ENCODE results near the gene MYO3A.
"Not testable (repeated sequence)": the region's sequence is repeated elsewhere in the genome, so short reads cannot be mapped to it uniquely, and the experiment has no call there.

MYO3A gene

DNA sequence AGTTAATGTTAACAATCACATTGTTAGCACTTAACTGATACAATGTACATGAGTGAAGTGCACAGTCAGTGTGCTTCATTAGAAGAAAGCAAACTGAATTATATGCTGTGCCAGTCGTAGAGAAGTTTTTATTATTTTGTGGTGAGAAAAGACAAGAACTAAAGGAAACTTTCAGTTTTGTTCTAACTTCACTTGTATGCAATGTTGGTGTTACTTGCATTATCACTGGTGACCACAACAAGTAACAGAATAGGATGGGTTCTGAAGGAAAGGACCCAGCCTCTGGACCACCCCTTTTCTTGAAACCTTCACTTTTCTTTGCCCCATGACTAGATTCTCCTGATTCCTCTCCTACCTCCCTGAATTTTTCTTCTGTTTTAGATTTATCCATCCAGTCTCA is 159.2 kb downstream of the MYO3A start:
- Mint-ChIP-seq H3K36me3 (no peaks in the 10 kb centered on the region), H3K9me3 (no peaks in the 10 kb centered on the region), H3K27ac (no peak overlapping the region), H3K4me1 (no peaks in the 10 kb centered on the region), H3K27me3 (no peaks in the 10 kb centered on the region), H3K4me3 (no peak overlapping the region)
- no peak for ATAC-seq

DNA sequence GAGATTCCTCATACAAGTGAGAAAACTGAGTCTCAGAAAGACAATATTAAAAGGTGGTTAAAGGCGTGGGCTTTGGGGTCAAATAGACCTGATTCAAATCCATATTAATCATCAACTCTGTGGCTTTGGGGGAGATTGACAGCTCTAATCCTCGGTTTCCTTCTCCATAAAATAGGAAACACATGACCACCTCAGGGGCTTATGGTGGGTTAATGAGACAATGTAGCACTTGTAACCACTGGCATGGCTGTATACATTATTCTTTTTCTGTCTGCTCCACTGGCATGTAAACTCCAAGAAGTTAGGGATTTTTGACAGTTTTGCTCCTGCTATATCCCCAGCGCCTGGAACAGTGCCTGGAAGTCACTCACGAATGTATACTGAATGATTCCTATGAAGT is 161.8 kb downstream of the MYO3A start:
- ATAC-seq, result no peak
- H3K4me1 Mint-ChIP-seq, result no peaks in the 10 kb centered on the region
- H3K36me3 Mint-ChIP-seq, result no peaks in the 10 kb centered on the region
- peaks cover 3% of the 10 kb centered on the region for H3K9me3 Mint-ChIP-seq
- no peak overlapping the region for H3K4me3 Mint-ChIP-seq
- no peak overlapping the region for H3K27ac Mint-ChIP-seq
- no peaks in the 10 kb centered on the region for H3K27me3 Mint-ChIP-seq

DNA sequence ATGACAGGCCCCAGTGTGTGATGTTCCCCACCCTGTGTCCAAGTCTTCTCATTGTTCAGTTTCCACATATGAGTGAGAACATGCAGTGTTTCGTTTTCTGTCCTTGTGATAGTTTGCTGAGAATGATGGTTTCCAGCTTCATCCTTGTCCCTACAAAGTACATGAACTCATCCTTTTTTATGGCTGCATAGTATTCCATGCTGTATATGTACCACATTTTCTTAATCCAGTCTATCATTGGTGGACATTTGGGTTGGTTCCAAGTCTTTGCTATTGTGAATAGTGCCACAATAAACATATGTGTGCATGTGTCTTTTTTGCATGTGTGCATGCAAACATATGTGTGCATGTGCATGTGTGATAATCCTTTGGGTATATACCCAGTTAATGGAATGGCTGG is 163.5 kb downstream of the MYO3A start:
- H3K4me1 Mint-ChIP-seq, ATAC-seq, H3K27me3 Mint-ChIP-seq, H3K27ac Mint-ChIP-seq, H3K36me3 Mint-ChIP-seq, H3K4me3 Mint-ChIP-seq: not testable (repeated sequence)
- peaks cover 12% of the 10 kb centered on the region for H3K9me3 Mint-ChIP-seq

DNA sequence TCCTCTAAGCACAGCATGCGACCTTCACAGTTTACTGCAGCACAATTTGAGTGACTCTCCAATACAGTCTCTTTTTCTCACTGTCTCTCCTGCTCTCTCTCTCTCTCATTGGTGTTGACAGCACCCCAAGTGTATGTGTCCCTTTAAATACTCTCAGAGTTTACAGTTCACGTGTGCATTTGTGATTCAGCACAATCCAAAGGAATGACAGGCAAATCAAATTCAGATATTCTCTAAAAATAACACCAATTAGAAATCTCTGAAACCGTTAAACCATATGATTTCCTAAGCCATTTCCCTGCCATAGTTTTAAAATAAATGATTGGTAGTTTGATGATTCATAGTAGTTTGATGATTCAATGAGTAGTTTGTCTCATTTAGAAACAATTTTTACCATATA is 178.5 kb downstream of the MYO3A start:
- peaks cover 9% of the 10 kb centered on the region for H3K27me3 Mint-ChIP-seq
- H3K4me3 Mint-ChIP-seq, result no peak overlapping the region
- H3K27ac Mint-ChIP-seq, result no peak overlapping the region
- no peaks in the 10 kb centered on the region for H3K9me3 Mint-ChIP-seq
- ATAC-seq, result no peak
- H3K36me3 Mint-ChIP-seq, result no peaks in the 10 kb centered on the region
- no peaks in the 10 kb centered on the region for H3K4me1 Mint-ChIP-seq

DNA sequence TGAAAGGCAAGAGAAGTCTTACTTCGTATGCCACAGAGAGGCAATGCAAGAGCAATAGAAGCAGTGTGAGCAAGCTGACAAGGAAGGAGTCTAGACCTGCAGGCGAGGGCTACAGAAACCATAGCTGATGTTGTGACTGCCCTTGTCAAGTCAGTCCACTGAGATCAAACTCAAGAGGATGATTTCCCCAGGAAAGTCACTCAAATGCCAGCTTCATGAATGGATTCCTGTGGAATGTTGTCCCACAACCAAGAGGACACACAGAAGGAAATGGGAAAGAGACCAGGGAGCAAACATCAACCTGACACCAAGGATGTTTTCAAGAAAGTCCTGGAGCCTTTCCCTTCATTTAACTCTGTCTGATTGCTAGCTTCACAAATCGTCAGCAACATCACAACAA is 204.6 kb downstream of the MYO3A start:
- no peak for ATAC-seq
- H3K36me3 Mint-ChIP-seq, result no peaks in the 10 kb centered on the region
- peaks cover 1% of the 10 kb centered on the region for H3K27me3 Mint-ChIP-seq
- no peak overlapping the region for H3K27ac Mint-ChIP-seq
- no peaks in the 10 kb centered on the region for H3K4me1 Mint-ChIP-seq
- no peak overlapping the region for H3K4me3 Mint-ChIP-seq
- peaks cover 7% of the 10 kb centered on the region for H3K9me3 Mint-ChIP-seq

DNA sequence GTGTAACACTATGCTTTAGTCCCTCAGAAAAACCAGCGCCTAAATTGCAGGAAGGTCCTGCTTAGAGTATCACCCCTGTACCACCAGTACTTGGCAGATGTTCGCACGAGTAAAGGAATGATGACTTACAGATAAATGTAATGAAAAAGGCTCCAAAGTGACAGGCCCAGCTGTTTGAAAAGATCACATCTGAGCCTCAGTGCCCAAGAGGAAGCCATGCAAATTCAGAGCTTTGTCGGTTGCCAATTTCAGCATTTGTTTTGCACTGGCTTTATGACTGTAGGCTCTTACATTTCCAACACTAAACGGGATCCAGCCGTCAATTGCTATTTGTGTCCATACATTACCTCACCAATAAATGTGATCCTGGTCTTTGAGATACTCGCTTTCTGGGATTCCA is 222.0 kb downstream of the MYO3A start:
- H3K27me3 Mint-ChIP-seq, result peaks cover 12% of the 10 kb centered on the region
- no peaks in the 10 kb centered on the region for H3K36me3 Mint-ChIP-seq
- no peaks in the 10 kb centered on the region for H3K9me3 Mint-ChIP-seq
- no peak for ATAC-seq
- H3K27ac Mint-ChIP-seq, result no peak overlapping the region
- H3K4me3 Mint-ChIP-seq, result no peak overlapping the region
- H3K4me1 Mint-ChIP-seq, result no peaks in the 10 kb centered on the region

DNA sequence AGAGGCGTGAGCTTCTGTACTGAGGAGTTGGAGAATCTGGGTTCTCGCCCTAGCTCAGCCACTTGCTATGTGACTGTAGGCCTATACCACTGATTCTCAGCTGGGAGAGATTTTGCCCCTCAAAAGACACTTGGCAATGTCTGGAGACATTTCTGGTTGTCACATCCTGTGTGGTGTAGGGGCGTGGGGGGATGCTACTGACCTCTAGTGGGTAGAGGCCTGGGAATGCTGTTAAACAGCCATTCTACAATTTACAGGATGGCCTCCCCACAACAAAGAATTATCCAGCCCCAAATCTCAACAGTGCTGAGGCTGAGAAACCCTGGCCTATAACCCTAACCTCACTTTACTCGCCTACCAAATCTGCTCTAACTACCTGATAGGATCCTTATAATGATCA is 223.7 kb downstream of the MYO3A start:
- no peak overlapping the region for H3K4me3 Mint-ChIP-seq
- no peak for ATAC-seq
- peaks cover 11% of the 10 kb centered on the region for H3K27me3 Mint-ChIP-seq
- H3K9me3 Mint-ChIP-seq, result no peaks in the 10 kb centered on the region
- no peak overlapping the region for H3K27ac Mint-ChIP-seq
- no peaks in the 10 kb centered on the region for H3K36me3 Mint-ChIP-seq
- H3K4me1 Mint-ChIP-seq, result no peaks in the 10 kb centered on the region

DNA sequence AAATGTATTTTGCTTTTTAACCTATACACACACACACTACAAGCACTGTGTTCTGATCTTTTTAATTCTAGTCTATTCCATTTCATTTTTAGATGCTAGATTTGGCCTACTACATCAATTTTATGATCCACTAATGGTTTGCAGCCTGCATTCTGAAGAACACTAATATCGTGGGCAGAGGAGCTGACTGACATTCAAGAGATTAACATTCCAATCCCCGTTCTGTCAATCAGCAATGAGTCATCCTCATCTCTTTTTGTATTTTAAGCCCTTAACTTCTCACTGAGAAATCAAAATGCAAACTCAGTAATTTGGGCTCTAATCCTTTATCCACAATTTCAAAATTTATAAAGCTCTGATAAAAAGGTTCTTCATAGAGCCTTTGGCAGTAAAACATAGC is 235.4 kb downstream of the MYO3A start:
- Mint-ChIP-seq H3K27me3 (peaks cover 21% of the 10 kb centered on the region), H3K27ac (no peak overlapping the region), H3K4me1 (no peaks in the 10 kb centered on the region), H3K9me3 (no peaks in the 10 kb centered on the region), H3K4me3 (no peak overlapping the region), H3K36me3 (no peaks in the 10 kb centered on the region)
- ATAC-seq, result no peak

DNA sequence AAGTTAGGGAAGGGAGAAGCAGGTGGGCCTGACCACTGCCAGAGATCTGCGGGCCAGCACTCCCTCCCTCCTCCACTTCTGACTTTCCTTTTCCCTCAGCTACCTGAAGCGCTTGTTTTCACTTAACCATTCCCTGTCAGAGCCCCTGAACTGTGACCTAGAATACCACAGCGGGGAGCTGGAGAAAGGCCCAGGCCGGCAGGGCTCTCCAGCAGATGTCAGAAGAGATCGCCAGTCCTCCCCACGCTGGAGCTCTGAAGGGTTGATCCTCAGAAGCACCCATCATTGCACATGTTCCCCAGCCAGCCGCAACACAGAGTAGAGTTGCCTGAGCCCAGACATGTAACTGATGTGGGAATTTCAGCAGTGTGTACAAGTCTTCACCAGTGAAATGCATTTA is 238.1 kb downstream of the MYO3A start:
- Mint-ChIP-seq H3K36me3 (no peaks in the 10 kb centered on the region), H3K4me3 (no peak overlapping the region), H3K4me1 (no peaks in the 10 kb centered on the region), H3K27ac (no peak overlapping the region), H3K9me3 (no peaks in the 10 kb centered on the region), H3K27me3 (peaks cover 21% of the 10 kb centered on the region)
- ATAC-seq, result no peak

DNA sequence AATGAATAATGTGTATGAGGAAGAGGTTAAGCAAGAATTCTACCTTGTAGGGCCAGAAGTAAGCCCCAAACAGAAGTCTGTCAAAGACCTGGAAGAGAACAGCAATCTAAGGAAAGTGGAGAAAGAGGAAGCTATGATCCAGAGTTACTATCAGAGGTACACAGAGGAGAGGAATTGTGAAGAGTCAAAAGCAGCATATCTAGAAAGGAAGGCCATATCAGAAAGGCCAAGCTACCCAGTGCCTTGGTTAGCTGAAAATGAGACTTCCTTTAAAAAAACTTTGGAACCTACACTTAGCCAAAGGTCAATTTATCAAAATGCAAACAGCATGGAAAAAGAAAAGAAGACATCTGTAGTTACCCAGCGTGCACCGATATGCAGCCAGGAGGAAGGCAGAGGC is 239.8 kb downstream of the MYO3A start:
- H3K27me3 Mint-ChIP-seq, result peaks cover 30% of the 10 kb centered on the region
- no peak overlapping the region for H3K4me3 Mint-ChIP-seq
- no peaks in the 10 kb centered on the region for H3K36me3 Mint-ChIP-seq
- no peaks in the 10 kb centered on the region for H3K4me1 Mint-ChIP-seq
- no peak overlapping the region for H3K27ac Mint-ChIP-seq
- no peak for ATAC-seq
- no peaks in the 10 kb centered on the region for H3K9me3 Mint-ChIP-seq

DNA sequence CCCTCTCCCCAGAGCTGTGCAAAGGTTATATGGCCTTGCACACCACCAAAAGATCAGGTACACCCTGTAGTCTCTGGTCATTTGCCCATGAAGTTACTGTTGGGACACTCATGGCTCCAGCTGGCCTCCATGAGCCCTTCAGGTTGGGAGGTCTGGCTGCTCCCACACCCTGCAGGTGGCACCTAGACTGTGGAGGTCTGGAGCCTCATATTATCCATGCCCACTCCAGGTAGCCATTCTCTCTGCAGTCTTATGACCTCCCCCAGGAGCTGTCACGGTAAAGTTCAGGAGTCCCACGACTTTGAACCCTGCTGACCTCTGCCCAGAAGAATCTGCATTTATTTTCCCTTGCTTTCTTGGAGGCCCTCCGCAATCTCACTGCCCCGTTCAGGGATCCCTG is 243.3 kb downstream of the MYO3A start:
- Mint-ChIP-seq H3K27me3 (peaks cover 9% of the 10 kb centered on the region), H3K4me1 (no peaks in the 10 kb centered on the region), H3K9me3 (no peaks in the 10 kb centered on the region), H3K27ac (no peak overlapping the region), H3K36me3 (no peaks in the 10 kb centered on the region), H3K4me3 (no peak overlapping the region)
- ATAC-seq, result peak; percentile 43

DNA sequence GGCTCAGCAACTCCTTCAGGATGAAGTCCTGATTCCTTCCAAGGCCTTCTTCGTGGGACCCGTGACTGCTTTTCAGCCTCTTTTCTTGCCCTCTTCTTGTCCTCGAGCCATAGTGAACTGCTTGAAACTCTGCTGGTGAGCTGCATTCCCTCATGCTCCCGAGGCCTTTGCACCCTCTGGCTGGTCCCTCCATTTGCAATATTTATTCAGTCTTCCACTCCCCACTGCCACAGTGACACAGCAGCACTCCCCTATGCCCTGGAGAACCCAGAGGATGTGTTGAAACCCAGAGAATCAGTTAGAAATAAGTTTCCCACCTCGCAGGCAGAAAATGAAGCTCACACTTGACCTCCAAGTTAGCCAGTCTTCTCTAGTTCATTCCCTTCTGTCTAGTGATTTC is 260.2 kb downstream of the MYO3A start:
- peaks cover 6% of the 10 kb centered on the region for H3K27me3 Mint-ChIP-seq
- H3K27ac Mint-ChIP-seq, result no peak overlapping the region
- ATAC-seq, result no peak
- peaks cover 3% of the 10 kb centered on the region for H3K9me3 Mint-ChIP-seq
- H3K4me1 Mint-ChIP-seq, result no peaks in the 10 kb centered on the region
- H3K36me3 Mint-ChIP-seq, result no peaks in the 10 kb centered on the region
- no peak overlapping the region for H3K4me3 Mint-ChIP-seq

DNA sequence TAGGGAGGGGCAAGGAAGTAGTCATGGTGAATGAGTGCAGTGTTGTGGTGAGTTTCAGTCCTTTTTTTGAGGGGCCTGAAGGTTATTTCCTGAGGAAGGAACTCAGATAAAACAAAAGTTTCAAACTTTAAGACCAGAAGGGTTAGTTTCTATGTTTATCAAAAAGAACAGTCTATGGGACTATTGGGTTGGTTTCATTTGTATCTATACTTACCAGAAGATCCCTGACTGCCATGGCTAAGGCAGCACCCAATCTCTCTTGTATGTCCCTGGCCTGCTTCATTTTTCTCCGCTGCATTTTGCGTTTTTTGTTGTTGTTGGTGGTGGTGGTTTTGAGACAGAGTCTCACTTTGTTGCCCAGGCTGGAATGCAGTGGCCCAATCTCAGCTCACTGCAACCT is 263.2 kb downstream of the MYO3A start:
- H3K36me3 Mint-ChIP-seq, result no peaks in the 10 kb centered on the region
- H3K4me1 Mint-ChIP-seq, result no peaks in the 10 kb centered on the region
- no peak for ATAC-seq
- peaks cover 3% of the 10 kb centered on the region for H3K9me3 Mint-ChIP-seq
- H3K4me3 Mint-ChIP-seq, result no peak overlapping the region
- H3K27ac Mint-ChIP-seq, result no peak overlapping the region
- H3K27me3 Mint-ChIP-seq, result no peaks in the 10 kb centered on the region

DNA sequence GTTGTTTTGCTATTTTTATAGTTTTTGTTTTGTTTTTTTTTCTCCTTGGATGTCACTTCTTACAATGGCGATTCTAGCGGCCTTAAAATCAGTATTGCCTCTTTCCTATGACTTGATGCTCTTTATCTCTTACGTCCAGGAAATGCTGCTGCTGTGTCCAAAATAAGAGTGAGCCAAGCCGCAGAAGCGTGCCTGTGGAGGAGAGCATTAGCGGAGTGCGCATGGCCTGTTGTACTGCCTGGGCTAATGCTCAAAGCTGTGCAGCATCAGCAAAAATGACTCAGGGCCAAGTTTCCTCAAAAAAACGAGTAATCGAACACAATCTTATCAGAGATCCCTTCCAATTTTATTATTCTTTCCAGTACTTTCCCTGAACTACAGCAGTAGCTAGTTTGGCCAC is 264.1 kb downstream of the MYO3A start:
- Mint-ChIP-seq H3K27me3 (no peaks in the 10 kb centered on the region), H3K9me3 (peaks cover 3% of the 10 kb centered on the region), H3K27ac (no peak overlapping the region)

DNA sequence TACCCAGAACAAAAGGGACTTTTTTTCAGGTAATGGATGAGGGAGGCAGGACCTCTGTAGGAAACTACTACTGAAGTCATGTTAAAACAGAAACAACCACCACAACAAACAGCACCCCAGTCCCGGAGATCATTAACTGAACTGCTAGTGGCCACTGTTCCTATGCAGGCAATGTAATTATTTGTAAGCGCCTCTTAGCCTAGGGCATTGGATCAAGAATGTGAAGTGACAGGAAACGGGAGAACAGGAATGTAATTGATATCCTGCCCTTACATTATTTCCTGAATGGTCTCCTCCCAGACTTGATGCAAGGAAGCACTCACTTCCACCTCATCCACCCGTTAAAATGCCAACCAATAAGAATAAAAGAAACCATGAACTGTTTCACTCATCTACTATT is 265.8 kb downstream of the MYO3A start:
- no peak overlapping the region for H3K27ac Mint-ChIP-seq
- H3K4me1 Mint-ChIP-seq, result no peaks in the 10 kb centered on the region
- no peaks in the 10 kb centered on the region for H3K27me3 Mint-ChIP-seq
- no peak overlapping the region for H3K4me3 Mint-ChIP-seq
- no peaks in the 10 kb centered on the region for H3K36me3 Mint-ChIP-seq
- ATAC-seq, result no peak
- peaks cover 3% of the 10 kb centered on the region for H3K9me3 Mint-ChIP-seq

More for the DNA sequence above, 264.1 kb downstream of the MYO3A start:
- H3K36me3 Mint-ChIP-seq, result no peaks in the 10 kb centered on the region
- no peaks in the 10 kb centered on the region for H3K4me1 Mint-ChIP-seq
- H3K4me3 Mint-ChIP-seq, result no peak overlapping the region
- no peak for ATAC-seq

DNA sequence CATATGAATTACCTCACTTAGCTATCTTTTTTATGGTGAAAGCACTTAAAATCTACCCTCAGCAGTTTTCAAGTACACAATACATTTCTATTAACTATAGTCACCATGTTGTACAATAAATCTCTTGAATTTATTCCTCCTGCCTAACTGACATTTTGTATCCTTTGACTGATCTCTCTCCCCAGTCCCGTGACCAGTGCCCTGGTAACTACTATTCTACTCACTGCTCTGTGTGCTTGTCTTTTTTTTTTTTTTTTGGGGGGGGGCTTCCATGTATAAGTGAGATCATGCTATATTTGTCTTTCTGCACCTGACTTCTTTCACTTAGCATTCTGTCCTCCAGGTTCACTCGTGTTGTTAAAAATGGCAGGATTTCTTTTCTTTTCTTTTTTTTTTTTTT is 271.2 kb downstream of the MYO3A start:
- Mint-ChIP-seq H3K4me1 (no peaks in the 10 kb centered on the region), H3K27me3 (no peaks in the 10 kb centered on the region), H3K36me3 (no peaks in the 10 kb centered on the region), H3K27ac (no peak overlapping the region), H3K9me3 (no peaks in the 10 kb centered on the region), H3K4me3 (no peak overlapping the region)
- no peak for ATAC-seq

DNA sequence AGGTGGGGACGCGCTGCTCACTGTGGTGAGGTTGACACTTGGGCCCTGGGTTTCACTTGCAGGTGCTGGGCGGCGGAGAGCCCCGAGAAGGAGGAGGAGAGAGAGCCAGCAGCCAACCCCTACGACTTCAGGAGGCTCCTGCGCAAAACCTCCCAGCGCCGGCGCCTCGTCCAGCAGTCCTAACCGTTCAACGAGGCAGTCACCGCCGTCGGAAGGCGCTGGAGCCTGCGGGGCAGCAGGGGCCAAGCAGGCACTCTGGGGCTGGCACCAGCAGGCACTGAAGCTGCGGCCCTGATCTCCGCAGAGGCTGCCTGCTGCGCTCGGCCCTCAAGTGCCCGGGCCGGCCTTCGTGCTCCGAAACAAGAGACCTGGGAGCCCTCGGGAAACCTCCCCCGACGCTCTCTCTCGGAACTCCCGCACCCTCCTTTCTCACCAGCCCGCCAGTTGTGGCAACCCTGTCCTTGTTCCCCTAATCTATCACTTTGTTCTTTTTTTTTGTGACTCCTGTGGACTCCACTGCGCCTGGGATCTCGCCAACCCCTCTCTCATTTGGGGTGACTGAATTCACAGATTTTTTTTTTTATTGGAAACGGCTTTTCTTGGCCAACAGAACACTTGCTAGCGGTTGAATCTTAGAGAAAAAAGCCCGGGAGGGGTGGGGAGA is 277.9 kb downstream of the MYO3A start:
- no peaks in the 10 kb centered on the region for H3K9me3 Mint-ChIP-seq
- H3K27me3 Mint-ChIP-seq, result peaks cover 54% of the 10 kb centered on the region
- H3K36me3 Mint-ChIP-seq, result no peaks in the 10 kb centered on the region
- H3K4me3 Mint-ChIP-seq, result no peak overlapping the region
- H3K4me1 Mint-ChIP-seq, result peaks cover 27% of the 10 kb centered on the region
- no peak overlapping the region for H3K27ac Mint-ChIP-seq
- no peak for ATAC-seq

Data from stimulated activated memory B cell treated with anti-CD40 and anti-IgM and Interleukin-4, amounts not matched to agents 10 μg/mL and 1 μg/mL and 100 μg/mL, for 72 hours (primary cell).